ENCODE measurements around the gene VRTN. TPM values are rescaled to one million over a fixed set of nuclear protein-coding genes. Genes with fewer than 3 reads are reported as not detected.

The VRTN gene
- total and polyA plus RNA-seq, 2 of the 13 experiments (the other 11 are each of a cell fraction or from before 2014, with no cell fraction given), result not detected

DNA sequence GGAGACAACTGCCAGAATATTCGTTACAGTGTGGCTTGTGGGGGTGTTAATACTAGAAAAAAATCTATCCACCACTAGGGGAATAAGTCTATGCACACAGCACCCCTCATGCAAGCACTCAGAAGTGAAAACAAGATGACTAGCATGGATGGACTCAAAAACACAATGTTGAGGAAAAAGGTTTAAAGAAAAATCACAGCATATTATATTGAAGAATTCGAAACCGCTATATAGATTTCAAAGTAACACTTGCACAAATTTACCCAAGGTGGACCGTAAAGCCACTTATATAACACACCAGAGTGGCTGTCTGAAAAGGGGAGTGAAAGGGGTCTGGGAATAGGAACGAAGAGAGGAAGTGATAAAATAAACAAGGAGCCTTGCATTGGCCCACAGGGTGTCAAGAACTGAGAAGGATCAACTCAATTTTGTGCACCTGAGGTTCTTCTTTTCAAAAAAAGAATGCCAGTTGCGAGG lies 46.1 kb upstream of the VRTN start (continued):
- no peak for TF ChIP-seq ATF7-NPFF (CRISPR knock-in tag; IDR thresholded peaks at IDR 0.05; ENCODE audit: low read depth)
- TF ChIP-seq ZNF788 (CRISPR knock-in tag; IDR thresholded peaks at IDR 0.05; ENCODE audit: borderline replicate concordance), result no peak
- no peak for TF ChIP-seq ZNF12 (CRISPR knock-in tag; IDR thresholded peaks at IDR 0.05)
- TF ChIP-seq, protein P1, sequence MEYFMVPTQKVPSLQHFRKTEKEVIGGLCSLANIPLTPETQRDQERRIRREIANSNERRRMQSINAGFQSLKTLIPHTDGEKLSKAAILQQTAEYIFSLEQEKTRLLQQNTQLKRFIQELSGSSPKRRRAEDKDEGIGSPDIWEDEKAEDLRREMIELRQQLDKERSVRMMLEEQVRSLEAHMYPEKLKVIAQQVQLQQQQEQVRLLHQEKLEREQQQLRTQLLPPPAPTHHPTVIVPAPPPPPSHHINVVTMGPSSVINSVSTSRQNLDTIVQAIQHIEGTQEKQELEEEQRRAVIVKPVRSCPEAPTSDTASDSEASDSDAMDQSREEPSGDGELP (IDR thresholded peaks at IDR 0.05; ENCODE audit: borderline replicate concordance, low read depth), result no peak
- TF ChIP-seq GFI1 (CRISPR knock-in tag; IDR thresholded peaks at IDR 0.05; ENCODE audit: borderline replicate concordance), result 0 out of 2 replicates have a peak, but pooled peaks have one; percentile 28
- TF ChIP-seq ZNF543 (CRISPR knock-in tag; IDR thresholded peaks at IDR 0.05), result no peak
- TF ChIP-seq, protein P2, sequence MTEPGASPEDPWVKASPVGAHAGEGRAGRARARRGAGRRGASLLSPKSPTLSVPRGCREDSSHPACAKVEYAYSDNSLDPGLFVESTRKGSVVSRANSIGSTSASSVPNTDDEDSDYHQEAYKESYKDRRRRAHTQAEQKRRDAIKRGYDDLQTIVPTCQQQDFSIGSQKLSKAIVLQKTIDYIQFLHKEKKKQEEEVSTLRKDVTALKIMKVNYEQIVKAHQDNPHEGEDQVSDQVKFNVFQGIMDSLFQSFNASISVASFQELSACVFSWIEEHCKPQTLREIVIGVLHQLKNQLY (CRISPR knock-in tag; IDR thresholded peaks at IDR 0.05), result no peak
- TF ChIP-seq, protein P3, sequence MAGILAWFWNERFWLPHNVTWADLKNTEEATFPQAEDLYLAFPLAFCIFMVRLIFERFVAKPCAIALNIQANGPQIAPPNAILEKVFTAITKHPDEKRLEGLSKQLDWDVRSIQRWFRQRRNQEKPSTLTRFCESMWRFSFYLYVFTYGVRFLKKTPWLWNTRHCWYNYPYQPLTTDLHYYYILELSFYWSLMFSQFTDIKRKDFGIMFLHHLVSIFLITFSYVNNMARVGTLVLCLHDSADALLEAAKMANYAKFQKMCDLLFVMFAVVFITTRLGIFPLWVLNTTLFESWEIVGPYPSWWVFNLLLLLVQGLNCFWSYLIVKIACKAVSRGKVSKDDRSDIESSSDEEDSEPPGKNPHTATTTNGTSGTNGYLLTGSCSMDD (CRISPR knock-in tag; IDR thresholded peaks at IDR 0.05), result no peak
- TF ChIP-seq ZNF446 (CRISPR knock-in tag; IDR thresholded peaks at IDR 0.05), result no peak
- TF ChIP-seq TAF1 (CRISPR knock-in tag; IDR thresholded peaks at IDR 0.05), result no peak
- no peak for TF ChIP-seq ZNF644 (CRISPR knock-in tag; IDR thresholded peaks at IDR 0.05; ENCODE audit: low read depth)
- TF ChIP-seq, protein P4, sequence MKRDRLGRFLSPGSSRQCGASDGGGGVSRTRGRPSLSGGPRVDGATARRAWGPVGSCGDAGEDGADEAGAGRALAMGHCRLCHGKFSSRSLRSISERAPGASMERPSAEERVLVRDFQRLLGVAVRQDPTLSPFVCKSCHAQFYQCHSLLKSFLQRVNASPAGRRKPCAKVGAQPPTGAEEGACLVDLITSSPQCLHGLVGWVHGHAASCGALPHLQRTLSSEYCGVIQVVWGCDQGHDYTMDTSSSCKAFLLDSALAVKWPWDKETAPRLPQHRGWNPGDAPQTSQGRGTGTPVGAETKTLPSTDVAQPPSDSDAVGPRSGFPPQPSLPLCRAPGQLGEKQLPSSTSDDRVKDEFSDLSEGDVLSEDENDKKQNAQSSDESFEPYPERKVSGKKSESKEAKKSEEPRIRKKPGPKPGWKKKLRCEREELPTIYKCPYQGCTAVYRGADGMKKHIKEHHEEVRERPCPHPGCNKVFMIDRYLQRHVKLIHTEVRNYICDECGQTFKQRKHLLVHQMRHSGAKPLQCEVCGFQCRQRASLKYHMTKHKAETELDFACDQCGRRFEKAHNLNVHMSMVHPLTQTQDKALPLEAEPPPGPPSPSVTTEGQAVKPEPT (CRISPR knock-in tag; IDR thresholded peaks at IDR 0.05; ENCODE audit: low read depth), result no peak
- TF ChIP-seq ARID2 (CRISPR knock-in tag; IDR thresholded peaks at IDR 0.05; ENCODE audit: borderline replicate concordance), result no peak
- TF ChIP-seq ZNF468 (CRISPR knock-in tag; IDR thresholded peaks at IDR 0.05), result no peak

Data from HepG2 (cell line).